RKO (cell line): ENCODE data around the gene NRXN3.

Experiments
- DNase-seq: peaks from one replicate; pipeline ENCODE4 v3.0.0-alpha.2; 2016; ENCODE audit warnings: low spot score

Gene NRXN3

GRCh38 chr14:79693935-79694334, 1523.8 kb downstream of the NRXN3 start:
- no peak for DNase-seq

- DNase-seq, result no peak
Measured at GRCh38 chr14:79695307-79695706, 1525.1 kb downstream of the NRXN3 start.

GRCh38 chr14:79698298-79698711, 1528.1 kb downstream of the NRXN3 start:
- no peak for DNase-seq

- no peak for DNase-seq
Measured at GRCh38 chr14:79699206-79699605, 1529.0 kb downstream of the NRXN3 start.

GRCh38 chr14:79701371-79701770, 1531.2 kb downstream of the NRXN3 start:
- no peak for DNase-seq

- DNase-seq, result no peak
Measured at GRCh38 chr14:79702197-79702596, 1532.0 kb downstream of the NRXN3 start.

GRCh38 chr14:79703209-79703608, 1533.0 kb downstream of the NRXN3 start:
- no peak for DNase-seq

- no peak for DNase-seq
Measured at GRCh38 chr14:79704041-79704807, 1534.1 kb downstream of the NRXN3 start.

GRCh38 chr14:79705126-79705894, 1535.1 kb downstream of the NRXN3 start:
- DNase-seq, result no peak

- no peak for DNase-seq
Measured at GRCh38 chr14:79706382-79706781, 1536.2 kb downstream of the NRXN3 start.

GRCh38 chr14:79708426-79709388, 1538.5 kb downstream of the NRXN3 start:
- DNase-seq, result no peak

- DNase-seq, result no peak
Measured at GRCh38 chr14:79709573-79709972, 1539.4 kb downstream of the NRXN3 start.

- no peak for DNase-seq
Measured at GRCh38 chr14:79712302-79712950, 1542.3 kb downstream of the NRXN3 start.

GRCh38 chr14:79721399-79722084, 1551.4 kb downstream of the NRXN3 start:
- DNase-seq, result no peak

- DNase-seq, result no peak
Measured at GRCh38 chr14:79724934-79725717, 1555.0 kb downstream of the NRXN3 start.

- no peak for DNase-seq
Measured at GRCh38 chr14:79727900-79728299, 1557.7 kb downstream of the NRXN3 start.

- DNase-seq, result no peak
Measured at GRCh38 chr14:79728331-79728730, 1558.2 kb downstream of the NRXN3 start.

- DNase-seq, result no peak
Measured at GRCh38 chr14:79729731-79730130, 1559.6 kb downstream of the NRXN3 start.

GRCh38 chr14:79730196-79730595, 1560.0 kb downstream of the NRXN3 start:
- no peak for DNase-seq

GRCh38 chr14:79730953-79731352, 1560.8 kb downstream of the NRXN3 start:
- no peak for DNase-seq
